ENCODE measurements around the gene FBXO4. TPM values are rescaled to one million over a fixed set of nuclear protein-coding genes. Genes with fewer than 3 reads are reported as not detected.

FBXO4 gene
- total and polyA plus RNA-seq, 2 experiments from 2014 or later: 10.3 to 15.3 TPM

DNA sequence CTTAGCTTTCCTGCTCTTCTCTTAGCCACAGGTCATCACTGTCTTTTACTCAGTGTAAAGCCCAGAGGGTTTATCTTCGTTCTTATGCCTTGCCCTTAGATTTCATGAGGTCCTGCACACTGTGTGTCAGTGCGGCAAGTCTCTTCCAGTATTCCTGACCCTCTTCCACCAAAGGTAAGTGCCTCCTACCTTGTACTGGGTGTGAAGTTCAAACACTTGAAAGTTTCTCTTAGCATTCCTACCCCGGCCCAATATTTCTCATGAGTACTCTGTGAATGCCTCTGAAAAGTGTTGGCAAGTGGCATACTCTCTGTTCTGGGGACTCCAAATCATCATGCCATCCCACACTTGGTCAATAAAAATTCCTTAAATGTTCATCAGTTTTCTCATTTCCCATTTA is 37.4 kb downstream of the FBXO4 start:
- Histone ChIP-seq H3K4me2 (no peak overlapping the region), H3K27me3 (no peaks in the 10 kb centered on the region), H3K36me3 (replicated peaks; ENCODE audit: insufficient read depth, low read depth) (no peaks in the 10 kb centered on the region), H3K4me1 (ENCODE audit: insufficient read depth) (no peaks in the 10 kb centered on the region), H3K27ac (no peak overlapping the region), H3K9me3 (ENCODE audit: low read depth) (peaks cover 8% of the 10 kb centered on the region), H3K9me2 (replicated peaks; ENCODE audit: insufficient read depth) (no peaks in the 10 kb centered on the region), H3K79me2 (no peaks in the 10 kb centered on the region), H2AFZ (no peak overlapping the region), H4K20me1 (ENCODE audit: insufficient read depth, poor library complexity, severe bottlenecking) (no peaks in the 10 kb centered on the region), H3K4me3 (no peak overlapping the region)
- WGBS (ENCODE audit: low lambda C conversion rate, missing lambda C conversion rate): 83% methylated on average over 3 of the region's 3 CpGs
- no peak for TF ChIP-seq EZH2phosphoT487 (IDR thresholded peaks at IDR 0.05; ENCODE audit: low read depth, severe bottlenecking, unreplicated experiment)
- TF ChIP-seq EZH2 (IDR thresholded peaks at IDR 0.05; ENCODE audit: borderline replicate concordance): no peak
- TF ChIP-seq, protein P1, sequence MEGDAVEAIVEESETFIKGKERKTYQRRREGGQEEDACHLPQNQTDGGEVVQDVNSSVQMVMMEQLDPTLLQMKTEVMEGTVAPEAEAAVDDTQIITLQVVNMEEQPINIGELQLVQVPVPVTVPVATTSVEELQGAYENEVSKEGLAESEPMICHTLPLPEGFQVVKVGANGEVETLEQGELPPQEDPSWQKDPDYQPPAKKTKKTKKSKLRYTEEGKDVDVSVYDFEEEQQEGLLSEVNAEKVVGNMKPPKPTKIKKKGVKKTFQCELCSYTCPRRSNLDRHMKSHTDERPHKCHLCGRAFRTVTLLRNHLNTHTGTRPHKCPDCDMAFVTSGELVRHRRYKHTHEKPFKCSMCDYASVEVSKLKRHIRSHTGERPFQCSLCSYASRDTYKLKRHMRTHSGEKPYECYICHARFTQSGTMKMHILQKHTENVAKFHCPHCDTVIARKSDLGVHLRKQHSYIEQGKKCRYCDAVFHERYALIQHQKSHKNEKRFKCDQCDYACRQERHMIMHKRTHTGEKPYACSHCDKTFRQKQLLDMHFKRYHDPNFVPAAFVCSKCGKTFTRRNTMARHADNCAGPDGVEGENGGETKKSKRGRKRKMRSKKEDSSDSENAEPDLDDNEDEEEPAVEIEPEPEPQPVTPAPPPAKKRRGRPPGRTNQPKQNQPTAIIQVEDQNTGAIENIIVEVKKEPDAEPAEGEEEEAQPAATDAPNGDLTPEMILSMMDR (IDR thresholded peaks at IDR 0.05; ENCODE audit: poor library complexity): no peak
- DNase-seq (ENCODE audit: low spot score): no peak

DNA sequence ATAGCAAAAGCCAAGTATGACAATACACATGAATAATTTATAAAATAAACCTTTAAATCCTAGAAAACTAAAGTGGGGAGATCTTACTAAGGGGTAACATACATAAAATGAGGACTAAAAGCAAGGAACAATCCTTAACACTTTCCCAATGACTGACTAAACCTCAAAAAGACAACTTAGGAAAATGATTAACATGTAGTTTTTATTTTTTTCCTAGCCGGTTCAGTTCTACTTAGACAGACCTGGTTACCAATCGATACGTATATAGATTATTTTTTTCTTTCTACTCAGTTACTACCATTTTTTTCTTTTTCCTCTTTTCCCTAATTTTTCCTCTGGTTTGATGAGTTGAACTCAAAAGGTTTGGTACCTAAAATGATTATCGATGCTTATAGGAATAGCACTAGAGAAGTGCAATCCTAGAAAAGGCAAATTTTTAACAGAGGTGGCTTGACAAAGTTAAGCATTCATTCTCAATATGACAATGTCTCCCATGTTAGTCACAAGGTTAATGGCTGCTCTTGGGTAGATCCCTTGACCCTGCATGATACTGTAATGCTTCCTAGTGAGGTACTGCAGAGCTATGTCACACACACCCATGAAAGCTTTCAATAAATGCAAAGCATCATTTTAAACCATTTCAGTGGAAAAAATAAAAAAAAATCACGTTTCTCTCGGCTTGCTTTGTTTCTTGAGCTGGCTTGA is 41.5 kb downstream of the FBXO4 start:
- Histone ChIP-seq H3K4me1 (ENCODE audit: insufficient read depth) (no peaks in the 10 kb centered on the region), H2AFZ (no peak overlapping the region)
- 81% methylated on average over 6 of the region's 6 CpGs for WGBS (ENCODE audit: low lambda C conversion rate, missing lambda C conversion rate)

DNA sequence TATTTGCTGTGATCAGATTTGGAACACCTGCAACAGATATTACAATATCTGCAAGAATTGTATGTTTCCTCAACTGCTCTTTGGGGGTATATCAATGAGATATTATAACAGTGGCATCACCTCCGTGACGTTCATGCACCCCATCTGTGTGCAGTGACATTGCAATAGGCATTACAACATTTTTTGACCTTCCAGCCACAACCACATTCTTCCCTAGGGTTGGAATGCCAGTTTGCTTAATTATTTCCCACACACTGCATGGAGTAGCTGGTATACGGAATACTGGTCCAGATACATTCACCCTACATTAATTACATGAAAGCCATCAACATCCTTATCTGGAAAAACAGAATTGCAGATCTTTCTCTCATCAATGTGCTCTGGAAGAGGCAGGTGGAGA is 42.3 kb downstream of the FBXO4 start:
- 94% methylated on average over 3 of the region's 3 CpGs for WGBS (ENCODE audit: low lambda C conversion rate, missing lambda C conversion rate)
- H3K79me2 ChIP-seq: no peaks in the 10 kb centered on the region
- no peak for TF ChIP-seq EZH2phosphoT487 (IDR thresholded peaks at IDR 0.05; ENCODE audit: low read depth, severe bottlenecking, unreplicated experiment)
- no peak for TF ChIP-seq EZH2 (IDR thresholded peaks at IDR 0.05; ENCODE audit: borderline replicate concordance)
- TF ChIP-seq, protein P1 (IDR thresholded peaks at IDR 0.05; ENCODE audit: poor library complexity): no peak
- H3K9me3 ChIP-seq (ENCODE audit: low read depth): no peaks in the 10 kb centered on the region
- H3K4me3 ChIP-seq: no peak overlapping the region
- no peaks in the 10 kb centered on the region for H3K4me1 ChIP-seq (ENCODE audit: insufficient read depth)
- no peaks in the 10 kb centered on the region for H3K36me3 ChIP-seq (replicated peaks; ENCODE audit: insufficient read depth, low read depth)
- H3K27me3 ChIP-seq: no peaks in the 10 kb centered on the region
- no peak for DNase-seq (ENCODE audit: low spot score)
- no peaks in the 10 kb centered on the region for H4K20me1 ChIP-seq (ENCODE audit: insufficient read depth, poor library complexity, severe bottlenecking)
- H3K27ac ChIP-seq: no peak overlapping the region
- H3K4me2 ChIP-seq: no peak overlapping the region
- H2AFZ ChIP-seq: no peak overlapping the region
- H3K9me2 ChIP-seq (replicated peaks; ENCODE audit: insufficient read depth): no peaks in the 10 kb centered on the region

More for the DNA sequence above, 41.5 kb downstream of the FBXO4 start:
- Histone ChIP-seq H4K20me1 (ENCODE audit: insufficient read depth, poor library complexity, severe bottlenecking) (no peaks in the 10 kb centered on the region), H3K9me2 (replicated peaks; ENCODE audit: insufficient read depth) (no peaks in the 10 kb centered on the region), H3K4me2 (no peak overlapping the region), H3K9me3 (ENCODE audit: low read depth) (no peaks in the 10 kb centered on the region), H3K79me2 (no peaks in the 10 kb centered on the region), H3K27me3 (no peaks in the 10 kb centered on the region), H3K36me3 (replicated peaks; ENCODE audit: insufficient read depth, low read depth) (no peaks in the 10 kb centered on the region), H3K4me3 (no peak overlapping the region), H3K27ac (no peak overlapping the region)
- TF ChIP-seq EZH2phosphoT487 (IDR thresholded peaks at IDR 0.05; ENCODE audit: low read depth, severe bottlenecking, unreplicated experiment): no peak
- TF ChIP-seq, protein P1 (IDR thresholded peaks at IDR 0.05; ENCODE audit: poor library complexity): no peak
- no peak for TF ChIP-seq EZH2 (IDR thresholded peaks at IDR 0.05; ENCODE audit: borderline replicate concordance)
- DNase-seq (ENCODE audit: low spot score): no peak
